GM23338 (cell line): ENCODE results near the gene M1AP. TPM values are rescaled to one million over a fixed set of nuclear protein-coding genes. Genes with fewer than 3 reads are reported as not detected.

ENCODE experiments used
- ATAC-seq: fragments of 200-7000 bp; cut with Tn5 transposase; 3 replicates; pipeline ENCODE4 v1.9.1; 2020
- DNase-seq: peaks from one replicate; pipeline ENCODE4 v3.0.0-alpha.2; 2015; ENCODE audit warnings: low spot score
- H2AFZ ChIP-seq: fragments of 200-600 bp; sonication (generic); 2 replicates; pipeline ENCODE4 v1.8.0; 2016; ENCODE audit warnings: antibody characterized with exemption, mild to moderate bottlenecking, moderate library complexity
- H3F3A ChIP-seq: fragments of 200-600 bp; sonication (generic); replicated peaks from 2 replicates; pipeline ENCODE4 v1.8.0; 2017; ENCODE audit warnings: antibody characterized with exemption, mixed run types, low read depth
- H3K27ac ChIP-seq: fragments of 200-600 bp; sonication (generic); 2 replicates; pipeline ENCODE4 v1.6.1; 2016; ENCODE audit warnings: low read depth
- H3K27me3 ChIP-seq: fragments of 200-600 bp; sonication (generic); 2 replicates; pipeline ENCODE4 v1.8.0; 2016; ENCODE audit warnings: mild to moderate bottlenecking, mixed run types, moderate library complexity; ENCODE audit not compliant: insufficient read depth
- H3K36me3 ChIP-seq: fragments of 200-600 bp; sonication (generic); 2 replicates; pipeline ENCODE4 v1.8.0; 2016; ENCODE audit warnings: mild to moderate bottlenecking; ENCODE audit not compliant: insufficient read depth
- H3K4me1 ChIP-seq: fragments of 200-600 bp; sonication (generic); 2 replicates; pipeline ENCODE4 v1.8.0; 2016; ENCODE audit warnings: mild to moderate bottlenecking, moderate library complexity; ENCODE audit not compliant: insufficient read depth
- H3K4me2 ChIP-seq: fragments of 200-600 bp; sonication (generic); 2 replicates; pipeline ENCODE4 v1.7.1; 2017; ENCODE audit warnings: mixed run types
- H3K4me3 ChIP-seq: fragments of 200-600 bp; sonication (generic); 2 replicates; pipeline ENCODE4 v1.6.1; 2016; ENCODE audit warnings: mixed run types
- H3K79me2 ChIP-seq: fragments of 200-600 bp; sonication (generic); replicated peaks from 2 replicates; pipeline ENCODE4 v1.8.0; 2017; ENCODE audit warnings: mild to moderate bottlenecking; ENCODE audit not compliant: insufficient read depth
- H3K9me2 ChIP-seq: fragments of 200-600 bp; sonication (generic); 2 replicates; pipeline ENCODE4 v1.8.0; 2017; ENCODE audit not compliant: insufficient read depth
- H4K20me1 ChIP-seq: fragments of 200-600 bp; sonication (generic); replicated peaks from 2 replicates; pipeline ENCODE4 v1.8.0; 2017; ENCODE audit warnings: mild to moderate bottlenecking; ENCODE audit not compliant: insufficient read depth
- H3K27ac Mint-ChIP-seq: 2 replicates; pipeline ENCODE4 v1.8.0; 2020; ENCODE audit warnings: inconsistent platforms, mild to moderate bottlenecking, moderate library complexity, mixed read lengths
- H3K27me3 Mint-ChIP-seq: 3 replicates; pipeline ENCODE4 v1.8.0; 2022; ENCODE audit warnings: low read depth, mild to moderate bottlenecking, moderate library complexity, mixed read lengths, inconsistent platforms; ENCODE audit not compliant: insufficient read depth, poor library complexity
- H3K36me3 Mint-ChIP-seq: 3 replicates; pipeline ENCODE4 v1.8.0; 2021; ENCODE audit warnings: low read depth, mild to moderate bottlenecking, inconsistent platforms, moderate library complexity, mixed read lengths
- H3K4me1 Mint-ChIP-seq: 3 replicates; pipeline ENCODE4 v1.8.0; 2020; ENCODE audit warnings: mild to moderate bottlenecking, inconsistent platforms, mixed read lengths
- H3K4me3 Mint-ChIP-seq: 3 replicates; pipeline ENCODE4 v1.8.0; 2021; ENCODE audit warnings: moderate library complexity, mild to moderate bottlenecking, inconsistent platforms, mixed read lengths
- H3K9me3 Mint-ChIP-seq: 3 replicates; pipeline ENCODE4 v1.8.0; 2020; ENCODE audit warnings: moderate library complexity, mild to moderate bottlenecking, inconsistent platforms, mixed read lengths
- CREB1 ChIP-seq: fragments of 250-450 bp; sonication (Bioruptor Pico); IDR thresholded peaks from 2 replicates; pipeline ENCODE4 v1.5.0; 2020; ENCODE audit warnings: low read depth, mild to moderate bottlenecking, moderate library complexity
- EZH2 ChIP-seq: fragments of 200-600 bp; sonication (generic); IDR thresholded peaks from one replicate; pipeline ENCODE4 v1.8.0; 2017; ENCODE audit warnings: antibody characterized with exemption, mild to moderate bottlenecking, low read depth; ENCODE audit not compliant: unreplicated experiment
- EZH2phosphoT487 ChIP-seq: fragments of 200-600 bp; sonication (generic); IDR thresholded peaks from one replicate; pipeline ENCODE4 v1.8.1; 2018; ENCODE audit warnings: antibody characterized with exemption; ENCODE audit not compliant: unreplicated experiment
- NANOG ChIP-seq: IDR thresholded peaks from 2 replicates; pipeline ENCODE4 v1.6.1; 2016; ENCODE audit warnings: antibody characterized with exemption, borderline replicate concordance
- POLR2AphosphoS5 ChIP-seq: IDR thresholded peaks from 2 replicates; pipeline ENCODE4 v1.6.1; 2016; ENCODE audit warnings: antibody characterized with exemption, low read depth
- ZNF114 ChIP-seq: fragments of 250-450 bp; sonication (Bioruptor Pico); IDR thresholded peaks from 2 replicates; pipeline ENCODE4 v1.5.0; 2020; ENCODE audit warnings: mild to moderate bottlenecking, moderate library complexity
- polyA plus RNA-seq: library from polyadenylated mRNA; unstranded; fragments of >200 nt; fragmentation: Nextera tagmentation; extraction: Ambion mirVana; gene quantifications from 2 replicates; pipeline ENCODE4 v1.2.1, GENCODE V29; 2016
- total RNA-seq: library from RNA; depleted of rRNA; stranded (reverse); fragments of >200 nt; shearing (Covaris generic); gene quantifications from 2 replicates; pipeline ENCODE4 v1.2.3, GENCODE V29; 2014
- TF ChIP-seq, protein P1 (sequence below): IDR thresholded peaks from one replicate; pipeline ENCODE4 v1.6.1; 2018; ENCODE audit warnings: antibody characterized with exemption; ENCODE audit not compliant: unreplicated experiment
- TF ChIP-seq, protein P2 (sequence below): IDR thresholded peaks from 2 replicates; pipeline ENCODE4 v1.6.1; 2016; ENCODE audit warnings: antibody characterized with exemption
- TF ChIP-seq, protein P3 (sequence below): fragments of 250-450 bp; sonication (Bioruptor Pico); IDR thresholded peaks from 2 replicates; pipeline ENCODE4 v1.5.0; 2020; ENCODE audit warnings: mild to moderate bottlenecking, moderate library complexity
- TF ChIP-seq, protein P4 (sequence below), 2 experiments: fragments of 200-600 bp in 1 of 2; sonication (generic) in 1 of 2; conservative IDR thresholded peaks; 2 replicates each; pipeline versions ENCODE4 v1.5.1 to v1.6.1; 2016 to 2017; ENCODE audit warnings: antibody characterized with exemption in 2 of 2, low read depth in 2 of 2, mild to moderate bottlenecking in 2 of 2, moderate library complexity in 1 of 2

M1AP gene
- total and polyA plus RNA-seq, 2 experiments from 2014 or later: 5.1 to 12.1 TPM

DNA sequence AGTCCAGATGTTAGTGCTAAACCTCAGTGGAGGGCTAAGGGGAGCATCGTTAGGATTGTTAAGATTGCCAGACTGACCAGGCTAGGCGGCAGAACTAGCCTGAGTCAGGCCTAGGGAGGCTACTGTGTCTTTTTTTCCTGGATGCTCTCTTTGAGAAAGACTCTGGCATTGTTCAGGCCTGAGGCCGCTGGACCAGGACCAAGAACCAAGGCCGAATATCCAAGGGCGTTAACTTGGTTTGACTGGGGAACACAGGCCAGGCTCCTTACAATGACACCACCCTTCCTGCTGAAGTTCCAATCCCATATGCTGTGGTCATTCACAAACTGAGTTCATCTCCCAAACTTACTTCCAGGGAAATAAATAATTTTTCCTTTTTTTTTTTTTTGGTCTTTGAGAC lies 107.8 kb downstream of the M1AP start:
- Histone ChIP-seq H4K20me1 (no peaks in the 10 kb centered on the region; the same call in 1 of the 2 replicates), H3K27me3 (peaks cover 6% of the 10 kb centered on the region; the same call in 1 of the 2 replicates), H3F3A (no peaks in the 10 kb centered on the region), H3K79me2 (no peaks in the 10 kb centered on the region), H3K4me2 (no peak overlapping the region), H3K36me3 (no peaks in the 10 kb centered on the region), H2AFZ (no peak overlapping the region), H3K9me2 (no peaks in the 10 kb centered on the region), H3K4me1 (no peaks in the 10 kb centered on the region), H3K4me3 (no peak overlapping the region), H3K27ac (no peak overlapping the region)
- no peak for ATAC-seq
- peaks cover 10% of the 10 kb centered on the region for H3K27me3 Mint-ChIP-seq
- H3K4me3 Mint-ChIP-seq: no peak overlapping the region
- TF ChIP-seq CREB1 (CRISPR knock-in tag): no peak
- TF ChIP-seq, protein P1, sequence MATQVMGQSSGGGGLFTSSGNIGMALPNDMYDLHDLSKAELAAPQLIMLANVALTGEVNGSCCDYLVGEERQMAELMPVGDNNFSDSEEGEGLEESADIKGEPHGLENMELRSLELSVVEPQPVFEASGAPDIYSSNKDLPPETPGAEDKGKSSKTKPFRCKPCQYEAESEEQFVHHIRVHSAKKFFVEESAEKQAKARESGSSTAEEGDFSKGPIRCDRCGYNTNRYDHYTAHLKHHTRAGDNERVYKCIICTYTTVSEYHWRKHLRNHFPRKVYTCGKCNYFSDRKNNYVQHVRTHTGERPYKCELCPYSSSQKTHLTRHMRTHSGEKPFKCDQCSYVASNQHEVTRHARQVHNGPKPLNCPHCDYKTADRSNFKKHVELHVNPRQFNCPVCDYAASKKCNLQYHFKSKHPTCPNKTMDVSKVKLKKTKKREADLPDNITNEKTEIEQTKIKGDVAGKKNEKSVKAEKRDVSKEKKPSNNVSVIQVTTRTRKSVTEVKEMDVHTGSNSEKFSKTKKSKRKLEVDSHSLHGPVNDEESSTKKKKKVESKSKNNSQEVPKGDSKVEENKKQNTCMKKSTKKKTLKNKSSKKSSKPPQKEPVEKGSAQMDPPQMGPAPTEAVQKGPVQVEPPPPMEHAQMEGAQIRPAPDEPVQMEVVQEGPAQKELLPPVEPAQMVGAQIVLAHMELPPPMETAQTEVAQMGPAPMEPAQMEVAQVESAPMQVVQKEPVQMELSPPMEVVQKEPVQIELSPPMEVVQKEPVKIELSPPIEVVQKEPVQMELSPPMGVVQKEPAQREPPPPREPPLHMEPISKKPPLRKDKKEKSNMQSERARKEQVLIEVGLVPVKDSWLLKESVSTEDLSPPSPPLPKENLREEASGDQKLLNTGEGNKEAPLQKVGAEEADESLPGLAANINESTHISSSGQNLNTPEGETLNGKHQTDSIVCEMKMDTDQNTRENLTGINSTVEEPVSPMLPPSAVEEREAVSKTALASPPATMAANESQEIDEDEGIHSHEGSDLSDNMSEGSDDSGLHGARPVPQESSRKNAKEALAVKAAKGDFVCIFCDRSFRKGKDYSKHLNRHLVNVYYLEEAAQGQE: no peak
- no peak for TF ChIP-seq NANOG
- TF ChIP-seq ZNF114 (CRISPR knock-in tag): no peak
- TF ChIP-seq, protein P2, sequence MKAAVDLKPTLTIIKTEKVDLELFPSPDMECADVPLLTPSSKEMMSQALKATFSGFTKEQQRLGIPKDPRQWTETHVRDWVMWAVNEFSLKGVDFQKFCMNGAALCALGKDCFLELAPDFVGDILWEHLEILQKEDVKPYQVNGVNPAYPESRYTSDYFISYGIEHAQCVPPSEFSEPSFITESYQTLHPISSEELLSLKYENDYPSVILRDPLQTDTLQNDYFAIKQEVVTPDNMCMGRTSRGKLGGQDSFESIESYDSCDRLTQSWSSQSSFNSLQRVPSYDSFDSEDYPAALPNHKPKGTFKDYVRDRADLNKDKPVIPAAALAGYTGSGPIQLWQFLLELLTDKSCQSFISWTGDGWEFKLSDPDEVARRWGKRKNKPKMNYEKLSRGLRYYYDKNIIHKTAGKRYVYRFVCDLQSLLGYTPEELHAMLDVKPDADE: no peak
- TF ChIP-seq, protein P3, sequence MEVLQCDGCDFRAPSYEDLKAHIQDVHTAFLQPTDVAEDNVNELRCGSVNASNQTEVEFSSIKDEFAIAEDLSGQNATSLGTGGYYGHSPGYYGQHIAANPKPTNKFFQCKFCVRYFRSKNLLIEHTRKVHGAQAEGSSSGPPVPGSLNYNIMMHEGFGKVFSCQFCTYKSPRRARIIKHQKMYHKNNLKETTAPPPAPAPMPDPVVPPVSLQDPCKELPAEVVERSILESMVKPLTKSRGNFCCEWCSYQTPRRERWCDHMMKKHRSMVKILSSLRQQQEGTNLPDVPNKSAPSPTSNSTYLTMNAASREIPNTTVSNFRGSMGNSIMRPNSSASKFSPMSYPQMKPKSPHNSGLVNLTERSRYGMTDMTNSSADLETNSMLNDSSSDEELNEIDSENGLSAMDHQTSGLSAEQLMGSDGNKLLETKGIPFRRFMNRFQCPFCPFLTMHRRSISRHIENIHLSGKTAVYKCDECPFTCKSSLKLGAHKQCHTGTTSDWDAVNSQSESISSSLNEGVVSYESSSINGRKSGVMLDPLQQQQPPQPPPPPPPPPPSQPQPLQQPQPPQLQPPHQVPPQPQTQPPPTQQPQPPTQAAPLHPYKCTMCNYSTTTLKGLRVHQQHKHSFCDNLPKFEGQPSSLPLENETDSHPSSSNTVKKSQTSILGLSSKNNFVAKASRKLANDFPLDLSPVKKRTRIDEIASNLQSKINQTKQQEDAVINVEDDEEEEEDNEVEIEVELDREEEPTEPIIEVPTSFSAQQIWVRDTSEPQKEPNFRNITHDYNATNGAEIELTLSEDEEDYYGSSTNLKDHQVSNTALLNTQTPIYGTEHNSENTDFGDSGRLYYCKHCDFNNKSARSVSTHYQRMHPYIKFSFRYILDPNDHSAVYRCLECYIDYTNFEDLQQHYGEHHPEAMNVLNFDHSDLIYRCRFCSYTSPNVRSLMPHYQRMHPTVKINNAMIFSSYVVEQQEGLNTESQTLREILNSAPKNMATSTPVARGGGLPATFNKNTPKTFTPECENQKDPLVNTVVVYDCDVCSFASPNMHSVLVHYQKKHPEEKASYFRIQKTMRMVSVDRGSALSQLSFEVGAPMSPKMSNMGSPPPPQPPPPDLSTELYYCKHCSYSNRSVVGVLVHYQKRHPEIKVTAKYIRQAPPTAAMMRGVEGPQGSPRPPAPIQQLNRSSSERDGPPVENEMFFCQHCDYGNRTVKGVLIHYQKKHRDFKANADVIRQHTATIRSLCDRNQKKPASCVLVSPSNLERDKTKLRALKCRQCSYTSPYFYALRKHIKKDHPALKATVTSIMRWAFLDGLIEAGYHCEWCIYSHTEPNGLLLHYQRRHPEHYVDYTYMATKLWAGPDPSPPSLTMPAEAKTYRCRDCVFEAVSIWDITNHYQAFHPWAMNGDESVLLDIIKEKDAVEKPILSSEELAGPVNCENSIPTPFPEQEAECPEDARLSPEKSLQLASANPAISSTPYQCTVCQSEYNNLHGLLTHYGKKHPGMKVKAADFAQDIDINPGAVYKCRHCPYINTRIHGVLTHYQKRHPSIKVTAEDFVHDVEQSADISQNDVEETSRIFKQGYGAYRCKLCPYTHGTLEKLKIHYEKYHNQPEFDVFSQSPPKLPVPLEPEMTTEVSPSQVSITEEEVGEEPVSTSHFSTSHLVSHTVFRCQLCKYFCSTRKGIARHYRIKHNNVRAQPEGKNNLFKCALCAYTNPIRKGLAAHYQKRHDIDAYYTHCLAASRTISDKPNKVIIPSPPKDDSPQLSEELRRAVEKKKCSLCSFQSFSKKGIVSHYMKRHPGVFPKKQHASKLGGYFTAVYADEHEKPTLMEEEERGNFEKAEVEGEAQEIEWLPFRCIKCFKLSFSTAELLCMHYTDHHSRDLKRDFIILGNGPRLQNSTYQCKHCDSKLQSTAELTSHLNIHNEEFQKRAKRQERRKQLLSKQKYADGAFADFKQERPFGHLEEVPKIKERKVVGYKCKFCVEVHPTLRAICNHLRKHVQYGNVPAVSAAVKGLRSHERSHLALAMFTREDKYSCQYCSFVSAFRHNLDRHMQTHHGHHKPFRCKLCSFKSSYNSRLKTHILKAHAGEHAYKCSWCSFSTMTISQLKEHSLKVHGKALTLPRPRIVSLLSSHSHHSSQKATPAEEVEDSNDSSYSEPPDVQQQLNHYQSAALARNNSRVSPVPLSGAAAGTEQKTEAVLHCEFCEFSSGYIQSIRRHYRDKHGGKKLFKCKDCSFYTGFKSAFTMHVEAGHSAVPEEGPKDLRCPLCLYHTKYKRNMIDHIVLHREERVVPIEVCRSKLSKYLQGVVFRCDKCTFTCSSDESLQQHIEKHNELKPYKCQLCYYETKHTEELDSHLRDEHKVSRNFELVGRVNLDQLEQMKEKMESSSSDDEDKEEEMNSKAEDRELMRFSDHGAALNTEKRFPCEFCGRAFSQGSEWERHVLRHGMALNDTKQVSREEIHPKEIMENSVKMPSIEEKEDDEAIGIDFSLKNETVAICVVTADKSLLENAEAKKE (CRISPR knock-in tag): no peak
- TF ChIP-seq POLR2AphosphoS5: no peak
- TF ChIP-seq, protein P4, sequence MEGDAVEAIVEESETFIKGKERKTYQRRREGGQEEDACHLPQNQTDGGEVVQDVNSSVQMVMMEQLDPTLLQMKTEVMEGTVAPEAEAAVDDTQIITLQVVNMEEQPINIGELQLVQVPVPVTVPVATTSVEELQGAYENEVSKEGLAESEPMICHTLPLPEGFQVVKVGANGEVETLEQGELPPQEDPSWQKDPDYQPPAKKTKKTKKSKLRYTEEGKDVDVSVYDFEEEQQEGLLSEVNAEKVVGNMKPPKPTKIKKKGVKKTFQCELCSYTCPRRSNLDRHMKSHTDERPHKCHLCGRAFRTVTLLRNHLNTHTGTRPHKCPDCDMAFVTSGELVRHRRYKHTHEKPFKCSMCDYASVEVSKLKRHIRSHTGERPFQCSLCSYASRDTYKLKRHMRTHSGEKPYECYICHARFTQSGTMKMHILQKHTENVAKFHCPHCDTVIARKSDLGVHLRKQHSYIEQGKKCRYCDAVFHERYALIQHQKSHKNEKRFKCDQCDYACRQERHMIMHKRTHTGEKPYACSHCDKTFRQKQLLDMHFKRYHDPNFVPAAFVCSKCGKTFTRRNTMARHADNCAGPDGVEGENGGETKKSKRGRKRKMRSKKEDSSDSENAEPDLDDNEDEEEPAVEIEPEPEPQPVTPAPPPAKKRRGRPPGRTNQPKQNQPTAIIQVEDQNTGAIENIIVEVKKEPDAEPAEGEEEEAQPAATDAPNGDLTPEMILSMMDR (conservative IDR thresholded peaks at IDR 0.05; ENCODE audit: low read depth in 2 of 2): no peak
- no peak for TF ChIP-seq EZH2phosphoT487
- TF ChIP-seq EZH2: no peak
- no peak overlapping the region for H3K27ac Mint-ChIP-seq
- DNase-seq: no peak
- H3K4me1 Mint-ChIP-seq: no peaks in the 10 kb centered on the region; the same call in none of the 3 replicates
- H3K36me3 Mint-ChIP-seq: no peaks in the 10 kb centered on the region
- no peaks in the 10 kb centered on the region for H3K9me3 Mint-ChIP-seq
